ENCODE measurements around the gene GRK6. TPM values are rescaled to one million over a fixed set of nuclear protein-coding genes. Genes with fewer than 3 reads are reported as not detected.

GRK6 gene
- total RNA-seq, result 10 to 100 TPM in 1 of 2 donors, 1 to 10 TPM in 1; 9.9 to 14.1 TPM

DNA sequence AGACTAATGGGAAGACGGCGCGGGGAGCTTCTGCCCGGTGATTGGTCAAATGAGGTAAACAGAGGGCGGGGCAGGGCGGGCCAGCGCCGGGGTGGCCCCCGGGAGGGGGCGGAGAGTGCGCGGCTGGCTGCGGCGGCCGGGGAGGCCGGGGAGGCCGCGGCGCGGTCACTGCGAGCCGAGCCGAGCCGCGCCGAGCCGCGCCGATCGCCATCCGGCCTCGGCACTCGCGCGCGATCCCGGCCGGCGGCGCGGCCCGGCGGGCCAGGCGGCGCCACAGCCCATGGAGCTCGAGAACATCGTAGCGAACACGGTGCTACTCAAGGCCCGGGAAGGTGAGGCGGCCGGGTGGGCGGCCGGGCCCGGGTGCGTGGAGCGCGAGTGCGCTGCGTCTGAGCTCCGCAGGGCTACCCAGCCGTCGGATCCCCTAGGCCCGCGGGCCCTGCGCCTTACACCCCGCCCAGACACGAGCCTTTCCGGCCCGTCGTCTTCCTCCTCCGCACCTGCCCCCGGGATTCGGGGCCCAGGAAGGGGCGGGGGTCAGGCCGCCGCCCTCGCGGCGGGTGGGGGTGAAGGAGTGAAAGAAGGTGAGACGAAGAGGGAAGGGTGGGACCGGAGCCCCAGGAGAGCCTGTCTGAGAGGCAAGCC, at the start of gene GRK6:
TSS of gene GRK6 (plus strand) at position 111 of the 645 bp plus-strand sequence. CDS start at position 281, 170 bp downstream.
- TF ChIP-seq, protein P1, sequence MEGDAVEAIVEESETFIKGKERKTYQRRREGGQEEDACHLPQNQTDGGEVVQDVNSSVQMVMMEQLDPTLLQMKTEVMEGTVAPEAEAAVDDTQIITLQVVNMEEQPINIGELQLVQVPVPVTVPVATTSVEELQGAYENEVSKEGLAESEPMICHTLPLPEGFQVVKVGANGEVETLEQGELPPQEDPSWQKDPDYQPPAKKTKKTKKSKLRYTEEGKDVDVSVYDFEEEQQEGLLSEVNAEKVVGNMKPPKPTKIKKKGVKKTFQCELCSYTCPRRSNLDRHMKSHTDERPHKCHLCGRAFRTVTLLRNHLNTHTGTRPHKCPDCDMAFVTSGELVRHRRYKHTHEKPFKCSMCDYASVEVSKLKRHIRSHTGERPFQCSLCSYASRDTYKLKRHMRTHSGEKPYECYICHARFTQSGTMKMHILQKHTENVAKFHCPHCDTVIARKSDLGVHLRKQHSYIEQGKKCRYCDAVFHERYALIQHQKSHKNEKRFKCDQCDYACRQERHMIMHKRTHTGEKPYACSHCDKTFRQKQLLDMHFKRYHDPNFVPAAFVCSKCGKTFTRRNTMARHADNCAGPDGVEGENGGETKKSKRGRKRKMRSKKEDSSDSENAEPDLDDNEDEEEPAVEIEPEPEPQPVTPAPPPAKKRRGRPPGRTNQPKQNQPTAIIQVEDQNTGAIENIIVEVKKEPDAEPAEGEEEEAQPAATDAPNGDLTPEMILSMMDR (IDR thresholded peaks at IDR 0.05), result no peak
- Histone ChIP-seq H3K27ac (peak within 1 kb of the TSS; percentile 95 to 97), H3K27me3 (no peaks in the 10 kb centered on the region), H3K36me3 (no peaks in the 10 kb centered on the region), H3K4me3 (peak within 1 kb of the TSS; percentile 74 to 88), H3K4me1 (peaks cover 0 to 33% of the 10 kb centered on the region in 2 donors), H3K9me3 (no peaks in the 10 kb centered on the region)
- DNase-seq (ENCODE audit: low spot score), result no peak

DNA sequence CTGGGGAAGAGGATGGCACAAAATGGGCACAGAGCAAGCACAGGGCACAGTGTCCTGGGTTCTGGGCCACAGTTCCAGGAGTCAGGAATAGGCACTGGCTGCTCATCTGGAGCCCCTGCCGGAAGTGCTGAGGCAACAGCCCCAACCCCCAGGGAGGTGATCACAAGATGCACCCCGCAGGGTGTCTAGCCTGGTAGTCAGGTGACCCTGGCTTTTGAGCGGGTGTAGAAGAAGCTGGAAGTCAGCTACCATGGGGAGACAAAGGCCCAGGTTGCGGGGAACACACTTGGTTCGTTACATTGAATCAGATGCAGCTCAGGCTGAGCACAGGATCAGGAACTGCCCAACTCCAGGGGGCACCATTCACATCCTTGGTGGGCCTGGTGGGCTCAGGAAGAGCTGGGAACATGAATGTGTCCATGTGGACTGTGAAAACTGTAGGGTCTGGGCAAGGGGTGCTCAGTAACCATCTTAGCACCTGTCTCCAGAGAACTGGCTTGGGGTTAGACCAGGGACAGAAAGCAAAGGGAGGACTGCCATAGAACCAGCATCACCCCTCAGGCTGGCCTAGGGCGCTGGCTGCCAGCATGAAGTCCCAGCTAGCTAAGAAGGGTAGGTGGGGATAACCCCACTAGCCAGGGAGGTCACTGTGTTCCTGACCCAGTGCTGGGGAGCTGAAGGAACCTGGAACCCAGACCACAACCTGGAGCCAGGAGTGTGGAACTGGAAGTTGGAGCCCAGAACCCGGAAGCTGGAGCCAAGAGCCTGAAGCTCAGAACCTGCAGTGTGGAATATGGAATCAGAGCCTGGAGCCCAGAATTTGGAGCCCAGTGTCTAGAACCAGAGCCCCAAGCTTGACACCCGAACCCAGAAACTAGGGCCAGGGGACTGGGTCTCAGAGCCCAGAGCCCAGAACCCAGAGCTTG, 48.4 kb upstream of the GRK6 start:
- H3K9me3 ChIP-seq, result no peaks in the 10 kb centered on the region
- no peak overlapping the region for H3K27ac ChIP-seq
- no peaks in the 10 kb centered on the region for H3K4me1 ChIP-seq
- TF ChIP-seq, protein P1 (IDR thresholded peaks at IDR 0.05), result no peak
- H3K36me3 ChIP-seq, result no peaks in the 10 kb centered on the region
- no peaks in the 10 kb centered on the region for H3K27me3 ChIP-seq
- H3K4me3 ChIP-seq, result no peak overlapping the region
- DNase-seq (ENCODE audit: low spot score), result no peak

DNA sequence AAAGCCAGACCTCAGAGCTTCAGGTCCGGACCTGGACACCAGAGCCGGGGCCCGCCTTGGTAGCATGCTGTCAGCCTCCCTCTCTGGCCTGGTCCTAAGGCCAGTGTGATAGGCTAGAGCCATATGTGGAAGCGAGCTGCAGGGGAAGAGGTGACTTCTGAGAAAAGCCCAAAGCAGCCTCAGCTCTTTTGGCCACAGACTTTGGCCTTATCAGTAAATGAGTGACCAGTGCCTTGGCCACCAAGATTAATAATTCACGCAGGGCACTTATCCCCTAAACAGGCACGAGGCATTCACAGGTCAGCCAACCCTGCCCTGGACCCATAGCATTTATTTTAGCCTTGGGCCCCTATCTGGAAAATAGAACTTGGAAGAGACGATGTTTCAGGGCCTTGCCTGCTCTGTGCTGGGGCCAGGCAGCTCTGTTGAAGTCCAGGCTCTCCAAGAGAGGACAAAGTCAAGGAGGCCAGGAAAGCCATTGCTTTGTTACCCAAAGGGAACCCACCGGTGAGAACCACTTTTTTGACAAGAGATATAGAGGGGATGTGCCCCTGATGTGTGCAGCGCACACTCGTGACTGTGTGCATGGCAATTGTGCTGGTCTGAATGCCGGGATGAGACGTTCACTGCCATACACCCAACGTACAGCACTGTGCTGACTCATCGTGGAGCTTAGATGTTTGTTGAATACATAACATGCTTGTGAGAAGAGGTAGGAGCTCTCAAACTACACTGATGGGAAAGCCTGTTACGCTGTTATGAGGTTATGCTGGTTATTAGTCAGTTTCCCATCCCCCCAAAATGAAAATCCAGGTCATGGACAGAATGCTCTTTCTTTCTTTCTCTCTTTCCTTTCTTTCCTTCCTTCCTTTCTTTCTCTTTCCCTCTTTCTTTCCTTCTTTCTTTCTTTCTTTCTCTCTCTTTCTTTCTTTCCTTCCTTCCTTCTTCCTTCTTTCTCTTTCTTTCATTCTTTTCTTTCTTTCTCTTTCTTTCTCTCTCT, 47.3 kb upstream of the GRK6 start:
- no peak overlapping the region for H3K4me3 ChIP-seq
- DNase-seq (ENCODE audit: low spot score), result no peak
- no peak overlapping the region for H3K27ac ChIP-seq
- TF ChIP-seq, protein P1 (IDR thresholded peaks at IDR 0.05), result no peak
- no peaks in the 10 kb centered on the region for H3K4me1 ChIP-seq
- no peaks in the 10 kb centered on the region for H3K9me3 ChIP-seq
- no peaks in the 10 kb centered on the region for H3K27me3 ChIP-seq
- H3K36me3 ChIP-seq, result no peaks in the 10 kb centered on the region

DNA sequence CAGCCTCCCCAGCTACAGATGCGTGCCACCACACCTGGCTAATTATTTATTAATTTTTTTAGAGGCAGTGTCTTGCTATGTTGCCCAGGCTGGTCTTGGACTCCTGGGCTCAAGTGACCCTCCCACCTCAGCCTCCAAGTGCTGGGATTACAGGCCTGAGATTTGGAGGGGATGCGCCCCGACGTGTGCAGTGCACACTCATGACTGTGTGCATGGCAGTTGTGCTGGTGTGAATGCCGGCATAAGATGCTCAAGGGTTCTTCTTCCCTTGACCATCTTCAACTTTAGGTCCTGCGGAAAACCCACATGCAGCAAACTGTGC, 45.7 kb upstream of the GRK6 start:
- Histone ChIP-seq H3K4me3 (no peak overlapping the region), H3K27me3 (no peaks in the 10 kb centered on the region), H3K9me3 (no peaks in the 10 kb centered on the region), H3K36me3 (no peaks in the 10 kb centered on the region), H3K4me1 (no peaks in the 10 kb centered on the region), H3K27ac (no peak overlapping the region)
- TF ChIP-seq, protein P1 (IDR thresholded peaks at IDR 0.05), result no peak
- no peak for DNase-seq (ENCODE audit: low spot score)

DNA sequence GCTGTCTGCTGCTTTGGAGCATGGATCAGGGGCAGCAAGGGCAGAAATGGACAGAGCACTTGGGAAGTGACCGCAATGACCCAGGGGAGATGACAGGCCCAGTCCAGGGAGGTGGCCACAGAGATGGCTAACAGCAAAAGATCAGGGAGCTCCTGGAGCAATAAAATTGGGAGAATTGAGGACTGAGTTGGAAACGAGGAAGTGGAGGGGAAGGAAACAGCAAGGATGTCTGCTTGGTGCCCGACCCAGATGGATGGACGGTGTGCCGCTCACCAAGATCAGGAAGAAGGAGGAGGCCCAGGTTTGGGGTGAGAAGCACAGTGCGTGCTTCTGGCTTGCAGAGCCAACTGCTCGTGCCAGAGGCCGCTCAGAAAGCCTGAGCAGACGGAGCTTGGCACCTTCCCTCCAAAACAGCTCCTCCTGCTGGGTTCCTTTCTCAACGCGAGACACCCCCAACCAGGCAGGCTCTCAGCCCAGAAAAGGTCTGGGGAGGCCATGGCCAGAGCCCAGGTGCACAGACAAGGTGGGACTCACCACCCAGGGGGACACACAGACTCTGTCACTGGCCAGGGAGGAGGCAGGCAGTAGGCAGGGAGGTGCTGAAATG, 44.0 kb upstream of the GRK6 start:
- no peak overlapping the region for H3K4me3 ChIP-seq
- no peak overlapping the region for H3K27ac ChIP-seq

More for the DNA sequence above, 44.0 kb upstream of the GRK6 start:
- TF ChIP-seq, protein P1 (IDR thresholded peaks at IDR 0.05), result peak in 1 of 2 donors; percentile 45
- H3K9me3 ChIP-seq, result no peaks in the 10 kb centered on the region
- no peaks in the 10 kb centered on the region for H3K4me1 ChIP-seq
- no peak for DNase-seq (ENCODE audit: low spot score)
- H3K27me3 ChIP-seq, result no peaks in the 10 kb centered on the region
- no peaks in the 10 kb centered on the region for H3K36me3 ChIP-seq

All from right atrium auricular region (tissue), 2 donors.